ENCODE data around the gene MYL12A. TPM values are rescaled to one million over a fixed set of nuclear protein-coding genes. Genes with fewer than 3 reads are reported as not detected.
A peak's percentile ranks its signal among the peaks of the same experiment; 100 is the strongest.

The MYL12A gene
- total and polyA plus RNA-seq, 2 of the 13 experiments (the other 11 are each of a cell fraction or from before 2014, with no cell fraction given) = 261 to 277 TPM

GRCh38 chr18:3261373-3262233 is 14.0 kb downstream of the MYL12A start, which contains the start of gene MYL12B (continued):
- TF ChIP-seq ZFP91 (CRISPR knock-in tag; IDR thresholded peaks at IDR 0.05; ENCODE audit: borderline replicate concordance) (peak; percentile 92), ZBTB4 (CRISPR knock-in tag; IDR thresholded peaks at IDR 0.05; ENCODE audit: borderline replicate concordance) (no peak), EP300 (IDR thresholded peaks at IDR 0.05; ENCODE audit: low read depth in 2 of 2, low read length in 2 of 2) (peak in 1 of 2 experiments; percentile 50; a peak in 1 of 4 replicates), EP300 (CRISPR knock-in tag; IDR thresholded peaks at IDR 0.05; ENCODE audit: borderline replicate concordance) (peak; percentile 36; the same call in 1 of the 2 replicates), ZNF225 (CRISPR knock-in tag; IDR thresholded peaks at IDR 0.05) (peak; percentile 72; the same call in 1 of the 2 replicates), MED13 (CRISPR knock-in tag; IDR thresholded peaks at IDR 0.05) (peak; percentile 58; the same call in 1 of the 2 replicates), ZNF619 (CRISPR knock-in tag; IDR thresholded peaks at IDR 0.05) (peak; percentile 26; the same call in 1 of the 2 replicates), PAXIP1 (CRISPR knock-in tag; conservative IDR thresholded peaks at IDR 0.05) (peak; percentile 60), ZNF33B (CRISPR knock-in tag; IDR thresholded peaks at IDR 0.05) (0 out of 2 replicates have a peak, but pooled peaks have one; percentile 23), FOXK2 (IDR thresholded peaks at IDR 0.05) (peak; percentile 98), ZNF503 (CRISPR knock-in tag; IDR thresholded peaks at IDR 0.05) (peak; percentile 63), FOSL1 (CRISPR knock-in tag; IDR thresholded peaks at IDR 0.05; ENCODE audit: borderline replicate concordance) (no peak), ZBTB34 (CRISPR knock-in tag; IDR thresholded peaks at IDR 0.05) (0 out of 2 replicates have a peak, but pooled peaks have one; percentile 32), HDAC1 (CRISPR knock-in tag; IDR thresholded peaks at IDR 0.05) (peak; percentile 90), KAT7 (CRISPR knock-in tag; IDR thresholded peaks at IDR 0.05; ENCODE audit: borderline replicate concordance) (peak; percentile 92; the same call in 1 of the 2 replicates), PHF20 (CRISPR knock-in tag; IDR thresholded peaks at IDR 0.05) (peak; percentile 89)
